NOMO-1 treated with dmso at 0.1 percent for 144 hours (cell line): ENCODE results near the gene PSMD13.

Source experiments
- DNase-seq: peaks from one replicate; lab custom pipeline; 2025; ENCODE audit not compliant: unreplicated experiment; lab: John Stamatoyannopoulos, UW

PSMD13 gene

GRCh38 chr11:203945-204586 lies 32.7 kb upstream of the PSMD13 start:
- DNase-seq, result no peak

GRCh38 chr11:204587-205109 lies 32.1 kb upstream of the PSMD13 start:
- DNase-seq, result no peak

- DNase-seq, result no peak
Observed at GRCh38 chr11:205221-206001, 31.4 kb upstream of the PSMD13 start.

GRCh38 chr11:206002-206384 lies 30.8 kb upstream of the PSMD13 start:
- no peak for DNase-seq

GRCh38 chr11:206526-207207 lies 30.1 kb upstream of the PSMD13 start:
- no peak for DNase-seq

- peak; percentile 96 for DNase-seq
Observed at GRCh38 chr11:207208-207862, 29.4 kb upstream of the PSMD13 start, which contains the start of the genes BET1L and RIC8A. Gene BET1L (minus strand): TSS chr11:207399. CDS start chr11:207321, 78 bp downstream. Gene RIC8A (plus strand): TSS chr11:207708. CDS start chr11:208855, 1,147 bp downstream.

GRCh38 chr11:207863-208180 lies 29.0 kb upstream of the PSMD13 start:
- no peak for DNase-seq

- peak; percentile 78 for DNase-seq
Observed at GRCh38 chr11:208181-208916, 28.4 kb upstream of the PSMD13 start.

- no peak for DNase-seq
Observed at GRCh38 chr11:208917-209260, 27.9 kb upstream of the PSMD13 start.

- DNase-seq, result no peak
Observed at GRCh38 chr11:209275-210121, 27.3 kb upstream of the PSMD13 start.

- DNase-seq, result no peak
Observed at GRCh38 chr11:210122-210802, 26.5 kb upstream of the PSMD13 start.

- DNase-seq, result no peak
Observed at GRCh38 chr11:210803-211180, 26.0 kb upstream of the PSMD13 start.

GRCh38 chr11:211295-211694 lies 25.5 kb upstream of the PSMD13 start:
- no peak for DNase-seq

- DNase-seq, result no peak
Observed at GRCh38 chr11:211741-212140, 25.0 kb upstream of the PSMD13 start.

GRCh38 chr11:212150-213100 lies 24.4 kb upstream of the PSMD13 start:
- no peak for DNase-seq

GRCh38 chr11:213111-213510 lies 23.7 kb upstream of the PSMD13 start:
- DNase-seq, result no peak

- DNase-seq, result no peak
Observed at GRCh38 chr11:214083-214482, 22.7 kb upstream of the PSMD13 start.

- no peak for DNase-seq
Observed at GRCh38 chr11:215581-216037, 21.2 kb upstream of the PSMD13 start.
